ENCODE results near the gene FOXA1.

Gene FOXA1

DNA sequence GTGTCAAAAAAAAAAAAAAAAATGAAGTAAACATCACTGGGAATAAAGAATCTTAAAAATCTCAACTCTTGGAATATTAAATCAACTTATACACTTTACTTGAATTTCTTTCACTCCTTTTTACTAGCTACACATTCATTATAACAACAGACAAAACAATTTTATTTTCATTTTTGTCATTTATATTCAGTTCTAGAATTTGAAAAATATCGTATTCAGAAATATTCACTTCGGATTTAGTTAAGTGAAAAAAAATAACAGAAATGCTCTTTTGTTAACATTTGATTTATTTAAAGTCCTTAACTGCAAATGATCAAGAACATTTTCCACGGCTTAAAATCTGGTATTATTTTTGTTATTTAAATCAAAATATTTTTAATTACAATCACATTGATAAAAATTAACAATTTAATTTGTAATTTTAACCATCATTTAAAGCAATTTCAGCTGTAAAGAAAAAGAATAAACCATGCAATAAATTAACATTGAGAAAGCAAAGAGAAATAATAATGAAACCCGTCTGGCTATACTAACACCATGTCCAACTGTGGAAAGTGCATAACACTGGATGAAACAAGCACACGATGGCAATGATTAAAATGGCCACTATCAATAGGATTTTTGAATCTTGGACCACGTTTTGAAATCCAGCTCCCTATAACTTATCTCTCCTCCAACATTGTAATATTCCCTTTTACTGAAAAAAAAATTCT is 5.2 kb downstream of the FOXA1 start:
- DNase-seq (ENCODE audit: low spot score), result no peak

DNA sequence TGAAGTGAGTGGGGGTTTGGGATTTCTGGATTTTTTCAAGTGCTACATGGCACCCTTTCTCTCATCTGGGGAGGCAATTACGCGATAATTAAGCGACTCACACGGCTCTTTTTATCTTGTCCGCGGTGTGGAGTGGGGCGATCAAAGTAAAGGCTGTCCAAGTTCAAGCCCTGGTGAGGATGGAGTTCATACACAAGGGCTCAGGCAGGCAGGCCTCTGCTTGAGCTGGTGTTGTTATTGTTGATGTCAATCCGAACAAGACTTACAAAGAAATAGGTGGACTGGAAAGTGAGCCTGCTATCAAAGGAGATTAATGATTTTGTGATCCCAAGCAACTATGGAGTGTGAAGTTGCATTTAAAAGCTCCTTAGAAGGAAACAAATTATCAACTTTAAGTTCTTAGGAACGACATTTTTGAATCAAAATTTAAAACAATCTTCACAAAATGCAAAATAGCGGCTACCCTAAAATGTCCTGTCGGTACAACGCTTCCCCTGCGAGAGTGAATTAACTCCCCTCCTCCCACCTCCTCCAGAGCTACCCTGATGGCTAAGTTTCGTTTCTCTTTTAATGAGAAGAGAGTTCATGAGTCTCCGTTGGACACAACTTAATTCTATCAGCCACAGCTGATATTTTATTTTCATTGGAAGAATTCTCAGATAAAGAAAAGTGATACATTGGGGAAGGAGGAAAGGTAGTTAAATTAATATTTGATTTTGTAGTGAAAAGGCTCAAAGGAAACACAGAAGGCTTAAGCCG is 5.9 kb downstream of the FOXA1 start:
- DNase-seq (ENCODE audit: low spot score), result no peak

DNA sequence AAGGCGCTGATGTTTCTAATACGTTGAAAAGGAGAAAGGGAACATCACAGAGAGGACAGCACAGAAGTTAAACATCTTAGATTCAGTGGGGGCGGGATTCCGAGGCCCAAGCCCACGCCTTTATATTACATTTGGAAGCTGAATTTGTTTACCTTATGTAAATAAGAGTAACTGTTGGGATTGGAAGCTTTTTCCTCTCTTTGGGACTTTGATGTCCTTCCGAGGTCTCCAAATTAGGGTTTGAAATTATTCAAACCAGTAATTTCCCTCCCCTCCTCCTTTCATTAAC is 6.4 kb downstream of the FOXA1 start:
- DNase-seq (ENCODE audit: low spot score), result no peak

DNA sequence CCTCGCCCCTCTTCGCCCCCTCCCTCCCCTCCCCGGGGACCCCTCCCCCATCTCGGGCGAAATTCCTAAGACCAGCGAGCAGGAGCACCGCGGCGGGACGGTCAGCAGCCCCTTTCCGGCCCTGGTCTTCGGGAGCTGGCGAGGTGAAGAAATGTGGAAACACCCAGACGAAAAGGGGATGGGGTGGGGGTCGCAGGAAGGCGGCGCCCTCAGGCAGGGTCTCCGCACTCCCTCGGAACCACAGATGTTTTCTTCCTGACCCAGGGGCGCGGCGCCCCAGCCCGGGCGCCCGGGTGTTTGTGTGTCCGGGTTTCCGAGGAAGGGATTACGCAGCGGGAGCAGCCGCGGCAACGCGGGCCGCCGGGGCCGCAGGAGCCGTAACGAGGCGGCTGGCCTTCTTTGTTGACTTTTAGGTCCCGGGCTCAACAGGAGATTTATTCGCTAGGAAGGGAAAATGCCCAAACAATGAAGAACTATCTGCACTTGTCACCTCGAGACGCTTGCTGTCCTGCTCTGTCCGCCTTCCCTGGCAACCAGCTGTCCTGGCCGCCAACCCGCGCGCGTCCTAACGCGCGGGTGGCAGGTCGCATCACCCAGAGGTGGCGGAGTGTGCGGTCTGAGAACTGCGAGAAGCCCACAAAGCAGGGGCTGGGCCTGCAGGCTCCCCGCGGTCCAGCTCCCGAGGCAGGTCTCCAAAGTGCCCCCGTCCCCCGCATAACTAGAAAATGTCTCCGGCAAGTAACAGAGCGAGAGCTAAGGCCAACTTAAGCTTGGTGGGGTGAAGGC is 7.0 kb downstream of the FOXA1 start:
- no peak for DNase-seq (ENCODE audit: low spot score)

DNA sequence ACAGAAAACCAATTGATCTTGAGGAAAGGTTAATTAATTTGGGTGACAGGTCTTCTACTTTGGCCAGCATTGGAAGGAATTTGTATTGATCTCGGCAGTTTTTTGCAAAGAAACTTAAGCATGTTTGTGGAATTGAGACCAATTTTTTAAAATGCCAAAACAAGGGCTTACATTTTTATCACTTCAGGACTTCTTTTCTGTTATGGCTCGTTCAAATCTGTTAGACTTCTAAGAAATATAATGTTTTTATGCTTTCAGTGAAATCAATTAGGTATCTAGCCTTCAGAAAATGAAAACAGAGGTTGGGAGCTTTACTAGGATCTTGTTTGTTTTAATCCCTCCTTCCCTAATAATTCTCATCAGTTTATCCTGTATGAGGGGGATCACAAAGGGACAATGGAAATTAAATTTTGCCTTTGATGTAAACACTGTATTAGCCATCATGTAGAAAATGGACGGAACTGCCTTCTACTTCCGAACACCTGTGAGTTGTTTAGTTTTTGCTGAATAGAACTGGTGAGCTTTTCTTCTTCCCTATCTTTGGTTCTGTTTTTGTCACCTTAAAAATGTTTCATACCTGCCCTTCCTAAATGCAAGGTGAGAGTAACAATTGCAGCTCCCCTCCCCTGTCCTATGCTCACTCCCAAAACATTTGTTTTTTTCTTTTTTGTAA is 7.8 kb downstream of the FOXA1 start:
- DNase-seq (ENCODE audit: low spot score), result no peak

DNA sequence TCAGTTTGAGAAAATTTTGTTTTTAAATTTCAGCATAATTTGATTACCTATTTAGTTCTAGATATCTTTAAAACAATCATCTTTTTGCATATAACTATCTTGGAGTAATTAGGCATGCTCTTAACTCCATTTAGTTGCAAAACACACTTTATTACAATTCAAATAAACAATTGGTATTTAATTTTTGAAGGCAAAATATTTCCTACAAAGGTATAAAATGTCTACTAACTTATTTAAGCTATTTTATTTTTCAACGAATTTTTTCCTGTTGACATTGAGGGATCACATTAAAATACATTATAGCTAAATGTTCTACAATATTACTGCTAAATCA is 8.3 kb downstream of the FOXA1 start:
- no peak for DNase-seq (ENCODE audit: low spot score)

DNA sequence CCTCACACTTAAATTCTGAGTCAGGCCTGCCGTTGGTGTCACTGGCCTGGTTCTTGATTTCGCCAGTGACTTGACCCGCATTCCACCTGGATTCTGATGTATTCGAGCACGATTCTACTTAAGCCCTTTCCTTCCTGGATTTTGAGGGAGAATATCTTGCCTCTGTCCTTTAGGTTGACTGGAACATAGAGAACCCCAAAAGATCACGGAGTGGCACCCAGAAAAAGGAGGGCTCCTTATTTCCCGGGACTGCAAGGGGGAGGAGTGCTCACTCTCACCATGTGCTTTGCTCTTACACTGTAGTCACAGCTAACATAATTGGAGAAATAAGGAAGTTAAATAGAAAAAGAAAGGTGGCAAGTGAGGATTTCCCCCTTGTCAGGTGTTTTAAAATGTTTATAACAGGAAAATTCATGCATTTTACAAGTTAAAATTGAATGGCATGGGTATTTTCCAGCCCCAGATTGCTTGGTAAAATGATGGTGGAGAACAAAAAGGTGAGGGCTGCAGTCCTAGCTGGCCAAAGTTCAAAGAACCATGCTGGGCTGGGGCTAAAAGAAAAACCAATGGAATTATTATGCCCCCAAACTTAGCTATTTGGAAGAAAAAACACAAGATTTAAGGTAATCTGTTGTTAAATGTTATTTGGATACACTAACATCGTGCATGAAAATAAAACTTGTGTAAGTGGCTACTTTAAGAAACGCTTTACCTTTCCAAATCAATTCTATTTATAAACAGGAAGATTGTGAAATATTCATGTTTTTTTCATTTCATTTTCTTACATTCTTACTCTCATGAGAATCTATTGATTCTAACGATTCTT is 8.9 kb downstream of the FOXA1 start:
- DNase-seq (ENCODE audit: low spot score), result no peak

DNA sequence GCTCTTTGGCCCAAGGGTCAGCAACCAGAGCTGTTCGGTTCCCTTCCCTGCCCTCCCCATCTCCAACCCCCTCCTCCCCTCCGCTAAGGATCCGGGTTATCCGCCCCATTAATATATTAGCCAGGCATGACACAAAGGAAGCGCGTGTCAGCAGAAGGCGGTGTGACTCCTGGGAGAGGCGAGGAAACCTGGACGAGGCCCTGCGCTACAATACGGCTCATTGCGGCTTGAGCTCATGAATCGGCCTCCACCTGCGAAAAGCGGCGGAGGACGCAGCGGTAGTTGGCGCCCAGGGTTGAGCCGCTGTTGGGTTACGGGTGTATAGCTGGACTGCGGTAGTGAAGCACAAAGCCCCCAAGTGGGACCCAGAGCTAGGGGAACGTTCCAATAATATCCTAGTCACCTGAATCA is 9.9 kb downstream of the FOXA1 start:
- no peak for DNase-seq (ENCODE audit: low spot score)

DNA sequence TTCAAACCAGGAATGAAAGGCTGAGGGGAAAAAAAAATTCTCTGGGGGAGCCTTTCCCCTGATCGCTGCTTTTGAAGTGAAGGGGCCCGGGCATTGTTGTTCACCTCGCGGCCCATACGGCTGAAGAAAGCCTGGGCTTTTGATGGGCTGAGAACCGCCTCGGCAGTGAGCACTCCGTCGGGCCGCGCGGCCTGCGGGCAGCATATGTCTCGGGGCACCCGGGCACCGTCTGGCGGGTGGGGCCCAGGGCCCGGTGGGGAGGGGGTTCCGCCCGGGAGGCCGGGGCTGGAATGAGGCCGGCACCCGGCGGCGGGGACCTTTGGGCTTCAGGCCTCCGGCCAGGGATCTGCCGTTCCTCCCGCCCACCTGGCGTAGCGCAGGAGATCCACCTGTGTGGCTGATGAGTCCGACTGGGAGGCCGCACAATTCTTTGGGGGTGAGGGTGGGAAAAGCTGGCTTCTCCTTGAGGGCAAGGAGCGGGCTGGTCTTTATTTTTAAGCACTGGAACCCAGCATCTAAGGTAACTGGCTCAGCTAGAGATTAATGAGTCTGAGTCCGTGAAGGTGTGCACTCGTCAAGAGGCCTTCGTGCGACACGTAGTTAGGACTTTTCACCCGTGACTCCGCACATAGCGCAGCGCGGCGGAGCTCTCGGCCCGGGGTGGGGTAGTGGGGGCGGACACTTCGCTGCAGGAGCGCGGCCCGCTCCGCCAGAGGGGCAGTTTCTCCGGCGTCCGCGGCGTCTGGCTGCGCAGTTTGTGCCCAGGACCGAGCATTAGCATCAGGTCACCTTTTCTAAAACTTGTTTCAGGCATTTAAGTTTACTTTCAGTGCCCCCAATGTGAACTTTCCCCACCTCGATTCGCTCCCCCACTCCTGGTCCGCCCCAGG is 10.6 kb downstream of the FOXA1 start:
- no peak for DNase-seq (ENCODE audit: low spot score)

DNA sequence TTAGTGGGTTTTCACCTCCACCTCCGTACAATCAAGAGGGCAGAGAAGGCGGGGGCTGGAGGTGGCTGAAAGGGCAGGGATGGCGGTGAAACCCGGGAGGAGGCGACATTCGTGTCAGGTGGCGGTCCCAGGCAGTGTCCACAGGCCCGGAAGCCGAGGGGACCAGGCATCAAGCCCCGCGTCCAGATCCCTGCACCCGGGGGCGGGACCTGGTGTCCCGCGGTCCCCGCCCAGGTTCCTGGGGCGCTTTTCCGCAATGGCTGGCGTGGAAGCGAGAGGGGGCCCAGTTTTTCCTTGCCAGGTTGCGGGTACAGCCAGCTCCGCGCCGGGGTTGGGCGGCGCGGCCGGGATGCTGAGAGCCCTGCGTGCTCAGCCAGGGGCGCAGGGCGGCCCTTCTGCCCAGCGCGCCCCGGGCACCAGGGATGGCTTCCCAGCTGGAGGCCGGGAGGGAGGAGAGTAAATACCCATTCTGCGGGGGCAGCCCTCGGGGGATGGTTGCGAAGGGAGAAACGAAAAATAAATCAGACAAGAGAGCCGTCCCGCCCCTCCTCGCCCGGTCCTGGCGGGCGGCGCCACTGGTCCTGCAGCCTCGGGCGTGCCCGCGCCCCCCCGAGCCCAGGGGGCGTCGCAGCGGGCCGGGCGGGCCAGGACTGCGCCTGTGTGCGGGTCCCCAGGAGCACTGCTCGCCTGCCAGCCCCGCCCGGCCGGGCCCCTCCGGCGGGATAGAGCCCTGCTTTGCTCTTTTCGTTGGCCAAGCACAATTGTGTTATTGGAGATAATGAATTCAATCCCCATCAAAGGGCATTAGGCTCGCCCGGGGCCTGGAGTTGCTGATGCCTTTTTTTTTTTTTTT is 11.5 kb downstream of the FOXA1 start:
- DNase-seq (ENCODE audit: low spot score), result no peak

DNA sequence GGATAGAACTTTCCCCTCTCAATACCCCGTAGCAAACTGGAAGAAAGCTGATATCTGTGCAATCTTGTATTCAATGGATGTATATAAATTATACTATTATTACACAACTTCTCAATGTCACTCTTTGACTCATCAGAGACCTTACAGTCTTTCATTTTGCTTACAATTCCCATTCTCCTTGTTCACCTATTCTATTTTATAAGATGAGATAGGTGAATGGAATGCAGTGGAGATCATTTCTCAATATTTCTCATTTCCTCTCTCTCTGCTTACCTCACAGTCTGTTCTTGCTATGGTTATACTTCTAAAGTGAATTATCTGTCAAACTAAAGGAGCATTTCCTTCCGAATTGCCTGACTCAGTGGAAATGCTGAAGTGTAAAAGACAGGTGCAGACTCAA is 14.9 kb downstream of the FOXA1 start:
- no peak for DNase-seq (ENCODE audit: low spot score)

DNA sequence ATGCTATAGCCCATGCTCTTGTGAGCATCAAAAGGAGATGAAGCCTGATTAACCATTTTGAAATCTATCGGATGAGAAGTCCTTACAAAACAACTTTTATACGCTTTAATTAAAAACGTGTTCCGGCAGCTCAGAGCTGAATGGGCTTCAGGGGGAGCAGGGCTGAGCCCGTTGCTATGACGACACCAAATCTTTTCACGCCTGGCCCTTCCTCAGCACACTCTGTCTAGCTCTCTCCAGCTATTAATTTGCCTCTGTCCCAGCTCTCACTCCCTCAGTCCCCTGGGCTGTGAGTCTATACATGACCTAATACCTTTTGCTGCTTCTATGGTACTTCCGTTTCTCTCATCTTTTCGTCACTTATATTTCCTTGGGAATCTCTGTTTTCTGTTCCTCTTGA is 15.8 kb downstream of the FOXA1 start:
- no peak for DNase-seq (ENCODE audit: low spot score)

DNA sequence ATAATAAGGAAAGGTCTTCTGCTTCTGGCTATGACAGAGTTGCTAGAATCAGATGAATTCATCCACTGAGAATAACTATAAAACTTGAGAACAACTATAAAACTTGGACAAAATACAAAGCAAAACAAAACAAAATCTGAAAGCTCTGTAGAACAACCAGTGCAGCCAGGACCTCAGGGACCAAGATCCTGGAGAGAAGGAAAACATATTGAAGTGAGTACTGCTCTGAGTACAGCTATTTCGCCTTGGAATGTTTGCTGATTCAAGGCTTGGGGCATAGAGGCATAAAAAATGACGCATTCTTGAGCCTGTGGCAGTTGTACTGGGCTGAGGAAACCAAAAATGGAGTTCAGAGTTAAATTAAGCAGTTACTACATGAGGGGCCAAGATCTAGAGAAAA is 21.7 kb downstream of the FOXA1 start:
- no peak for DNase-seq (ENCODE audit: low spot score)

DNA sequence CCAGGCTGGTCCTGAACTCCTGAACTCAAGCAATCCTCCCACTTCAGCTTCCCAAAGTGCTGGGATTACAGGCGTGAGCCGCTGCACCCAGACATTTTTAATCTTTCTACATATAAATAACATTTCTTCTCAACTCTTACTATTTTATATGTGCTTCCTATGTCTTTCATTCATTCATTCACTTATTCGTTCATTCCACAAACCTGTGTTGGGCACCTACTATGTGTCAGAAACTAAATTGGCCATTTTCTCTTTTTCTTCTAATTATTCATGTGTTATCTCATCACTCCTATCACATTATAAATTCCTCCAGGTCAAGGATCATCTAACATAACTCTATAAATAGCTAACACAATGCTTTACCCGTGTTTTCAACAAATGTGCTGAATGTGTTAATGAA is 23.7 kb downstream of the FOXA1 start:
- DNase-seq (ENCODE audit: low spot score), result no peak

DNA sequence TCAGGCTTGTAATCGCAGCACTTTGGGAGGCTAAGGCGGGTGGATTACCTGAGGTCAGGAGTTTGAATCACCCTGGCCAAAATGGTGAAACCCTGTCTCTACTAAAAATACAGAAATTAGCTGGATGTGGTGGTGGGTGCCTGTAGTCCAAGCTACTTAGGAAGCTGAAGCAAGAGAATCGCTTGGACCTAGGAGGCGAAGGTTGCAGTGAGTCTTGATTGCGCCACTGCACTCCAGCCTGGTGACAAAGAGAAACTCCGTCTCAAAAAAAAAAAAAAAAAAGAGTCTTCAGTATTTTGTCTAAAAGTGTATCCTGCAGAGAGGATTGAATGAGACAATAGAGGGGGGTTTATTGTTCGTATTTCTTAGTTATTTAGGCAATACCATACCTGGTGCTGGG is 25.3 kb downstream of the FOXA1 start:
- no peak for DNase-seq (ENCODE audit: low spot score)

DNA sequence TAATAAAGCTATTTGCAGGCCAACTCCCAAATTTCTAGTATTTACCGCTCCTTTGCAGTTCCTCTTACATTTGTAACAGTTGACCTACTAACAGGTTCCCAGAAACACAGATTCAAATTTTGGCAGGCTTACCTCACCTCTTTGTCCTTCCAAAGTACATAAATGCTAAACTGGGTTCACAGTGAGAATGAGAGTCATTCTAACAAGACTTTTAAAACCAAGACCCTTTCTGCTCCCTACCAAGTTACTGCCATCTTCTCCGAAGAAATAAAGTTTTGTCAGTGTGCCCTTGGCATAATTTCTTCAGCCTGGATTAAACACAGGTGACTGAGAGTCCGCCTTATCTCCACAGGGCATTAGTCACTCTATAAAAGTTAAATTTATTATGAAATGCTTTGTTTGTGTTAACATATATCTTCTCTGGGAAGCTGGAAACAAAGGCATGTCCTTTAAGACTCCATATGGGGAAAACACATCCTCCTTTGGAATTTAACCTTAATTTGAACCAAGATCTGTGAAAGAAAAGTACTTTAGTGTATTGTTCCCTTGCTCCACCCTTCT is 28.2 kb downstream of the FOXA1 start:
- DNase-seq (ENCODE audit: low spot score), result no peak

DNA sequence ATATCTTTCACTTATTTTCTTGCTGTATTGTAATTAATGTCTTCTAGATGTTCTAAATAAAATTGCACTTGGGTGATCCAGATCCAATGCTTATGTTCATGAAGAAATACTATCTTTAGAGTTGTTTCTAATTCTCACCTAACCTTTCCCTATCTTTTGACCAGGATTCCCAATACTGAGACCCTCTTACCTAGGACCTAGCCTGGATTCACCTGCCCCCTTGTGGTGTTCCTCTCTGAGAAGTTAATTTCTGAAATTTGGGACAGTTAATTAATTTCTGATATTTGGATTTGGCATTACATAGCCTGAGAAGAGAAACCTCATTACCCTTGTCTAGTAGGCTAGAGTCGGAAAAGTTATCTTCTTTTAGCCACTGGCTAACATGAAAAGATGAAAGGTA is 29.5 kb downstream of the FOXA1 start:
- DNase-seq (ENCODE audit: low spot score), result no peak

DNA sequence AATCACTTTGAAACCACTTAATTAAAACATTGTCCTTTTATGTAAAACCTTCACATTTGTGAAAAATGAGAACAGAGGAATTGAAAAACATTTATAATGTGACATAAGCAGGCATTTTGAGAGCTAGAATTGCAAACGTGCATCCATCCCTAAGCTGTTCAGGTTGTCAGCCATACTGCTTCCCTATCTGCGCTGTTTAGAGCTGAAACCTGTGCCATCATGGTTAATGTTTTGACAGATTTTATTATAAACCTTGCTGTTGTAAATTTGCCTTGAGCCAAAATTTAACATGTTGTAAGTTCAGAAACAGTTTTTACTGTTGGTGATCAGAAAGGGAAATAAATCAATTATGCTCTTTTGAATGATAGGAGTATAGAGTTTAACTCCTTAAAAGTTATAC is 31.9 kb downstream of the FOXA1 start:
- DNase-seq (ENCODE audit: low spot score), result no peak

DNA sequence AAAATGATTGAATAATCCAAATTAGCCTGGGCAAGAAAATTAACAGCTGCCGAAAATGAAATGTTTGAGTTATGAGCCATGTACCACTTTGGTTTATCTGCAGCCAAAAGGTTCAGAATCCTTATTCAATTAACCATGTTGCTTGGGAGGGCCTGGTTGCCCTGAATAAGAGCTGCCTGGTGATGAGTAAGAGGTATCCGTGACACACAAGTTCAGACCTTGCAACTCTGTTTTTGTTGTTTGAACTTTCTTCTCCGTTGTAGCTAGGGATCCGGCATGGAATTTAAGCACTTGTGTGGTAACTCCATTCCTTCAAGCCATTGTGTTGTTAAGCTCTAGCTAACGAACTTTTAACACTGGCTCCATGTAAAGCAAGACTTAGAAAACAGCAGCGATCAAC is 35.7 kb downstream of the FOXA1 start:
- DNase-seq (ENCODE audit: low spot score), result no peak

DNA sequence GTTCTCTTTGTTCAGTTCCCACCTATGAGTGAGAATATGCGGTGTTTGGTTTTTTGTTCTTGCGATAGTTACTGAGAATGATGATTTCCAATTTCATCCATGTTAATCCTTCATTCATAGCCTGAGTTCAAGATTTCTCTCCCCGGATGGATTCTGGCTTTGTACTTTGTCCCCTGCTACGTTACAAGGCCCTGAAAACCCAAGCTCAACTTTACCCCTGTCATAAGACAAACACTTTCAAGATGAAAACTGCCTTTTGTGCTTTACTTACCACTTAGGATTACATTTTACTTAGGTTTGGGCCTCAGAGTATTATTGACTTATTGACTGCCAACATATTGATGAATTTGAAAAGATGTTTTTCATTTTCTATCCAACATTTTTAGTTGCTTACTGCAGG is 36.3 kb downstream of the FOXA1 start:
- no peak for DNase-seq (ENCODE audit: low spot score)
